Neutrophil (primary cell): Measurements from ENCODE around the gene TUT4.

Experiments used
- H3K27ac ChIP-seq: fragments of 200-600 bp; sonication (generic); 2 replicates; pipeline ENCODE4 v1.5.1; 2016; ENCODE audit warnings: mild to moderate bottlenecking, moderate library complexity
- H3K27me3 ChIP-seq: fragments of 200-600 bp; sonication (generic); 2 replicates; pipeline ENCODE4 v1.6.0; 2016; ENCODE audit warnings: mild to moderate bottlenecking
- H3K36me3 ChIP-seq: fragments of 200-600 bp; sonication (generic); 2 replicates; pipeline ENCODE4 v1.5.1; 2017
- H3K4me1 ChIP-seq, 2 experiments: fragments of 200-600 bp in 1 of 2; sonication (generic) in 1 of 2; 1 replicate in 1 of 2; 2 replicates in 1 of 2; pipeline versions ENCODE4 v1.5.1 to v1.6.1; 2013 to 2016; ENCODE audit warnings: low read depth in 1 of 2, low read length in 1 of 2, mild to moderate bottlenecking in 1 of 2, moderate library complexity in 1 of 2; ENCODE audit not compliant: control insufficient read depth in 1 of 2, insufficient read depth in 1 of 2
- H3K4me3 ChIP-seq, 2 experiments: fragments of 200-600 bp in 1 of 2; sonication (generic) in 1 of 2; 1 replicate in 1 of 2; 2 replicates in 1 of 2; pipeline ENCODE4 v1.5.1; 2013 to 2016; ENCODE audit warnings: low read depth in 1 of 2, low read length in 1 of 2, mild to moderate bottlenecking in 1 of 2, moderate library complexity in 1 of 2
- H3K9me3 ChIP-seq: fragments of 200-600 bp; sonication (generic); 2 replicates; pipeline ENCODE4 v1.5.1; 2016
- TF ChIP-seq, protein P1 (sequence below): fragments of 200-600 bp; sonication (generic); IDR thresholded peaks from 2 replicates; pipeline ENCODE4 v1.5.1; 2016; ENCODE audit warnings: antibody characterized with exemption

The TUT4 gene

DNA sequence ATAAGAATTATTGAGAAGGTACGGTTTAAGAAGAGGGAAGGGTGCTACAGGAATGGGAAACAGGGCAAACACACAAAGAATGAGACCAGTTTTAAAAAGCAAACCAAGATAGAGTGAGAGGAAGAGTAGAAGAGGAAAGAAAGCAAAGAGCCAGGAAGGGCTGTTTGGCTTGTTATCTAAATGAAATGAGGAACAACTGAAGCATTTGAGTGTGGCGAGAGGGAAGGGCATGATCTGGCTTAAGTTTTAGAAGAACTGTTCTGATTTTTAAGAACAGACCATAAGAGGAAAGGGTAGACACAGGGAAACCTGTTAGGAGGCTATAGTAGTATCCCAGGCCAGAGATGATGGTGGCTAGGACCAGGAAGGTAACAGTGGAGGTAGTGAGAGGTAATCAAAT lies 73.8 kb downstream of the TUT4 start:
- peaks cover 25% of the 10 kb centered on the region for H3K36me3 ChIP-seq
- peaks cover 4 to 5% of the 10 kb centered on the region in 2 experiments for H3K4me1 ChIP-seq
- no peaks in the 10 kb centered on the region for H3K9me3 ChIP-seq
- H3K27ac ChIP-seq = peak overlapping the region; percentile 26
- H3K27me3 ChIP-seq = no peaks in the 10 kb centered on the region
- TF ChIP-seq, protein P1, sequence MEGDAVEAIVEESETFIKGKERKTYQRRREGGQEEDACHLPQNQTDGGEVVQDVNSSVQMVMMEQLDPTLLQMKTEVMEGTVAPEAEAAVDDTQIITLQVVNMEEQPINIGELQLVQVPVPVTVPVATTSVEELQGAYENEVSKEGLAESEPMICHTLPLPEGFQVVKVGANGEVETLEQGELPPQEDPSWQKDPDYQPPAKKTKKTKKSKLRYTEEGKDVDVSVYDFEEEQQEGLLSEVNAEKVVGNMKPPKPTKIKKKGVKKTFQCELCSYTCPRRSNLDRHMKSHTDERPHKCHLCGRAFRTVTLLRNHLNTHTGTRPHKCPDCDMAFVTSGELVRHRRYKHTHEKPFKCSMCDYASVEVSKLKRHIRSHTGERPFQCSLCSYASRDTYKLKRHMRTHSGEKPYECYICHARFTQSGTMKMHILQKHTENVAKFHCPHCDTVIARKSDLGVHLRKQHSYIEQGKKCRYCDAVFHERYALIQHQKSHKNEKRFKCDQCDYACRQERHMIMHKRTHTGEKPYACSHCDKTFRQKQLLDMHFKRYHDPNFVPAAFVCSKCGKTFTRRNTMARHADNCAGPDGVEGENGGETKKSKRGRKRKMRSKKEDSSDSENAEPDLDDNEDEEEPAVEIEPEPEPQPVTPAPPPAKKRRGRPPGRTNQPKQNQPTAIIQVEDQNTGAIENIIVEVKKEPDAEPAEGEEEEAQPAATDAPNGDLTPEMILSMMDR = no peak
- H3K4me3 ChIP-seq = no peak overlapping the region

DNA sequence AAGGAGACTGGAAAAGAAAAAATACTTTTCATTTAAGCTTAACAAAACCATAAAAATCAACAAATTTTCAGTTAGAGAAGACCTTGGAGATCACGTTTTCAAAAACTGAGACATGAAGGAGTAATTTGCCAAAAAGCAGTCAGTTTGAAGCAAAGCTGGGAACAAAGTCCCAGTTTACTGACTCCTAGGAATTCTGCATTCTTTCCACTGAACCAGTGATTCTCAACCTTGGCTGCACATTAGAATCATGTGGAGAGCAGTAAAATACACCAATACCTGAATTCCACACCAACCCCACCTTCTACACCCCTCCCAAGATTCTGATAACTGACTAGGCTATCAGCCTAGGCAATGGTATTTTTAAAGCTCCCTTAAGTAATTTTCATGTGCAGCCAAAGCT lies 75.0 kb downstream of the TUT4 start:
- Histone ChIP-seq H3K4me3 (no peak overlapping the region), H3K36me3 (peaks cover 35% of the 10 kb centered on the region), H3K4me1 (peaks cover 4 to 5% of the 10 kb centered on the region in 2 experiments), H3K27me3 (no peaks in the 10 kb centered on the region), H3K27ac (no peak overlapping the region), H3K9me3 (no peaks in the 10 kb centered on the region)
- TF ChIP-seq, protein P1 = no peak

DNA sequence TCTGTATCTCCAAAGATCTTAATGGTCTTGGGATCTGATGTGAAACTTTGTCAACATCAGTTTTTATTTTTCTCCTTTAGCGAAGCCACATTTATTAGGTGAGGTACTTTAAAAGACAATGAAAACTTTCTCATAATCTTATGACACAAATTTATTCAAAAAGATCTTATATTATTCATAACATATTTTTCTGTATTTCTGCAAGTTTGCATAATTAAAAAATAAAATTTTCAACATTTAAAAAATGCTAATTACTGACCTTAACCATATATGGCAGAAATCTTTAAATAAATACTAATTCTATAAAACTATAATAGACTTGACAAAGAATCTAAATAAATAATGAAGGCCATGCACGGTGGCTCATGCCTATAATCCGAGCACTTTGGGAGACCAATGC lies 75.9 kb downstream of the TUT4 start:
- no peaks in the 10 kb centered on the region for H3K9me3 ChIP-seq
- H3K4me3 ChIP-seq = no peak overlapping the region
- peaks cover 28% of the 10 kb centered on the region for H3K36me3 ChIP-seq
- no peak overlapping the region for H3K27ac ChIP-seq
- no peaks in the 10 kb centered on the region for H3K27me3 ChIP-seq
- H3K4me1 ChIP-seq = peaks cover 4 to 5% of the 10 kb centered on the region in 2 experiments
- TF ChIP-seq, protein P1 = no peak

DNA sequence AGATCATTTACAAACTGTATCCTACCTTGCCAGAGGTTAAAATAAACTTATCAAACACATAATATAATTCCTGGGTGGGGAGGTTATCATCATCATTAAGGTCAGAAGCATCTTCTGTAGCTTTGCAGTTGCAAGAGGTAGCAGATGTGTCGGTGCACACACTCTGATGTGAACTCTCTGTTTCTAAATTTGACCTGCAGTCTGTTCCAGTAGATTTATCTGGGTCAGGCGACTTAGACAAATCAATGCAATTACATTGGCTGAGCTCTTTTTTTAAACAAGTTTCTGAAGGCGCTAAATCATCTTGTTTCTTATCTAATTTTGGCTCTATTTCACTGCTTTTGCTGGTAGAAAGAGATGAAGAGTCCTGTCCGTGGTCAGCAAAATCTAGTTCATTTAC lies 78.1 kb downstream of the TUT4 start:
- peaks cover 33% of the 10 kb centered on the region for H3K36me3 ChIP-seq
- H3K4me1 ChIP-seq = peaks cover 0 to 5% of the 10 kb centered on the region in 2 experiments
- H3K27ac ChIP-seq = no peak overlapping the region
- H3K4me3 ChIP-seq = no peak overlapping the region
- TF ChIP-seq, protein P1 = no peak
- H3K9me3 ChIP-seq = no peaks in the 10 kb centered on the region
- no peaks in the 10 kb centered on the region for H3K27me3 ChIP-seq

DNA sequence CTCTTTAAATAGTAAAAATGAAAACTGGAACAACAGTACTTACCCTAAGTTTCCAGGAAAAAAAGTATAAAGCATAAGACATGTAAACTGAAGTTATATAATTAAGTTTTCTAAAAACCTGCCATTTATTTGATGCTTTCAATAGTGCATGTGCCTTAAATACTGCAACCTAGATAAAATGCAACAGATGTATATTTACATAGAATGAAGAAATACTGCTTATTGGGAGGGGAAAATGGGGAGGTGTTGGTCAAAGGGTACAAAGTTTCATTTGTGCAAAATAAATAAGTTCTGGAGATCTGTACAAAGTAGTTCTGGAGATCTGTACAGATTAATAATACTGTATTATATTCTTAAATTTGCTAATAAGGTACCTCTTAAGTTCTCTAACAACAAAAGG lies 79.9 kb downstream of the TUT4 start:
- Histone ChIP-seq H3K4me1 (no peaks in the 10 kb centered on the region), H3K4me3 (no peak overlapping the region), H3K27ac (no peak overlapping the region), H3K9me3 (no peaks in the 10 kb centered on the region), H3K27me3 (no peaks in the 10 kb centered on the region), H3K36me3 (peaks cover 33% of the 10 kb centered on the region)
- TF ChIP-seq, protein P1 = no peak

DNA sequence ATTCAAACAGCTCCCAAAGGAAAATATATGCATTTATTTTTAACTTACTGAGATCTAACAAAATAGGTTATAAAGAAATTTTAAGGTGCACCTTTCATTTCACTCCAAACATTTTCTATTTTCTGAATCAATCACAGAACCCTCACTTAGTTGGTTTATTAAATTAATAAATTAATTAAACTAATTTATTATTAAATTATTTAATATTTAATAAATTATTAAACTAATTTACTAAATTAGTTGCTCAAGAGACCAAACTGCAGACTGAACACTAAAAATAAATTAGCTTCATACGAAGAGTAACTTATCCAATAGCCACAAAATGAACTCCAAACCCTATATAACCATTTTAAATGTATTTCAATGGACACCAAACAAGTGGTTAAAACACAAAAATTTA lies 80.5 kb downstream of the TUT4 start:
- peaks cover 30% of the 10 kb centered on the region for H3K36me3 ChIP-seq

More for the DNA sequence above, 80.5 kb downstream of the TUT4 start:
- Histone ChIP-seq H3K9me3 (no peaks in the 10 kb centered on the region), H3K4me1 (no peaks in the 10 kb centered on the region), H3K27me3 (no peaks in the 10 kb centered on the region), H3K4me3 (no peak overlapping the region), H3K27ac (no peak overlapping the region)
- TF ChIP-seq, protein P1 = no peak
